Esophagus squamous epithelium (tissue), 5 donors: ENCODE results near the gene TLCD1. TPM values are rescaled to one million over a fixed set of nuclear protein-coding genes. Genes with fewer than 3 reads are reported as not detected.

ENCODE experiments used
- DNase-seq: peaks from one replicate; lab custom pipeline; 2025; lab: John Stamatoyannopoulos, UW
- H3K27ac ChIP-seq, 4 donors: fragments of 200-600 bp; sonication (generic); one replicate each; pipeline ENCODE4 v1.5.1; 2016 to 2019; ENCODE audit warnings: mild to moderate bottlenecking in 1 of 4
- H3K27me3 ChIP-seq, 4 donors: fragments of 200-600 bp; sonication (generic); 1 replicate in 3 of 4; 2 replicates in 1 of 4; pipeline versions ENCODE4 v1.5.1 to v1.6.0; 2017 to 2021; ENCODE audit warnings: antibody characterized with exemption in 1 of 4
- H3K36me3 ChIP-seq, 3 donors: fragments of 200-600 bp; sonication (generic); one replicate each; pipeline ENCODE4 v1.5.1; 2016 to 2019
- H3K4me1 ChIP-seq, 3 donors: fragments of 200-600 bp; sonication (generic); one replicate each; pipeline ENCODE4 v1.5.1; 2017 to 2019
- H3K4me3 ChIP-seq, 4 donors: fragments of 200-600 bp; sonication (generic); 1 replicate in 3 of 4; 2 replicates in 1 of 4; pipeline ENCODE4 v1.5.1; 2016 to 2019; ENCODE audit warnings: mild to moderate bottlenecking in 2 of 4, moderate library complexity in 1 of 4
- H3K9me3 ChIP-seq, 3 donors: fragments of 200-600 bp; sonication (generic); one replicate each; pipeline ENCODE4 v1.5.1; 2016 to 2019
- POLR2A ChIP-seq, 4 donors: fragments of 450-650 bp; IDR thresholded peaks; one replicate each; pipeline ENCODE4 v1.6.1; 2017; ENCODE audit warnings: antibody characterized with exemption in 4 of 4, mild to moderate bottlenecking in 4 of 4, moderate library complexity in 3 of 4
- WGBS, 2 donors: methylation state at CpG; one replicate each; pipeline ENCODE4 v1.1.5; 2018; 5-methylcytosine and 5-hydroxymethylcytosine counted together
- intact Hi-C: fragments of 100-400 bp; cut with DNase I; formaldehyde crosslinking; loops from one replicate; pipeline ENCODE4 v1.15.0; 2022
- total RNA-seq, 4 donors: library from RNA; depleted of rRNA; stranded (reverse); fragments of >200 nt; gene quantifications; one replicate each; pipeline ENCODE4 v1.1.0, GENCODE V29; 2016
- TF ChIP-seq, protein P1 (sequence below), 6 experiments: fragments of 450-650 bp in 4 of 6; fragments of 200-600 bp in 2 of 6; sonication (generic) in 2 of 6; IDR thresholded peaks; one replicate each; pipeline ENCODE4 v1.5.1; 2016 to 2019; ENCODE audit warnings: antibody characterized with exemption in 6 of 6, mild to moderate bottlenecking in 4 of 6, moderate library complexity in 4 of 6
- donor health status: DM: yes; HTN: yes; CAD: no.

TLCD1 gene
- total RNA-seq, 4 donors from 2014 or later = 8.8 to 17.0 (median 13.0) TPM

DNA sequence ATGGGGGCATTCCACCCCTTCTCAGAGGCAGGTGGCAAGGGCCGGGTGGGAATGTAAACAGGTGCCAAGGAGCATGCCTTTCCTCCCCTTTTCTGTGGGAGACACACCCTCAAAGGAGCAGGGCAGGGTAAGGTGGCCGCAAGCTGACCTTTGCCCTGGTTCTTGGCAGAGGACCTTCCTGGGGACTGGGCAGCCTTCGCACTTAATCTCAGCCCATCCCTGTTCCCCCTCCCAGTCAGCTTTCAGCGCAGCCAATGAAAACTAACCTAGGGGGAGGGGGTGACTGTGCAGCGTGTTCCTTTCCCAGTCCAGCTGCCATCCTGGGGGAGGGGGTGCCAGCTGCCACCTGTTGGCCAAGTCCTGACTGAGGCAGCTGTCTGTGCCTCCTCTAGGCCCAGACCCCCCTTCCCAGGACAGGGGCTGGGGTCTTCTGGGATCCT is 20.6 kb upstream of the TLCD1 start:
- 50% methylated on average over 1 of the region's 5 CpGs; no CpG with 5 or more reads in 1 of the 2 donors for WGBS, 2 donors
- DNase-seq = no peak
- Histone ChIP-seq H3K4me3 (peak overlapping the region; percentile 56 to 97 (median 64)), H3K27ac (peak overlapping the region; percentile 94 to 99 (median 98)), H3K9me3 (no peaks in the 10 kb centered on the region), H3K36me3 (peaks cover 7 to 27% (median 22%) of the 10 kb centered on the region in 3 donors), H3K4me1 (peaks cover 59 to 90% (median 66%) of the 10 kb centered on the region in 3 donors), H3K27me3 (no peaks in the 10 kb centered on the region)
- TF ChIP-seq, protein P1, sequence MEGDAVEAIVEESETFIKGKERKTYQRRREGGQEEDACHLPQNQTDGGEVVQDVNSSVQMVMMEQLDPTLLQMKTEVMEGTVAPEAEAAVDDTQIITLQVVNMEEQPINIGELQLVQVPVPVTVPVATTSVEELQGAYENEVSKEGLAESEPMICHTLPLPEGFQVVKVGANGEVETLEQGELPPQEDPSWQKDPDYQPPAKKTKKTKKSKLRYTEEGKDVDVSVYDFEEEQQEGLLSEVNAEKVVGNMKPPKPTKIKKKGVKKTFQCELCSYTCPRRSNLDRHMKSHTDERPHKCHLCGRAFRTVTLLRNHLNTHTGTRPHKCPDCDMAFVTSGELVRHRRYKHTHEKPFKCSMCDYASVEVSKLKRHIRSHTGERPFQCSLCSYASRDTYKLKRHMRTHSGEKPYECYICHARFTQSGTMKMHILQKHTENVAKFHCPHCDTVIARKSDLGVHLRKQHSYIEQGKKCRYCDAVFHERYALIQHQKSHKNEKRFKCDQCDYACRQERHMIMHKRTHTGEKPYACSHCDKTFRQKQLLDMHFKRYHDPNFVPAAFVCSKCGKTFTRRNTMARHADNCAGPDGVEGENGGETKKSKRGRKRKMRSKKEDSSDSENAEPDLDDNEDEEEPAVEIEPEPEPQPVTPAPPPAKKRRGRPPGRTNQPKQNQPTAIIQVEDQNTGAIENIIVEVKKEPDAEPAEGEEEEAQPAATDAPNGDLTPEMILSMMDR (IDR thresholded peaks at IDR 0.05) = no peak
- no peak for TF ChIP-seq POLR2A (IDR thresholded peaks at IDR 0.05)
- intact Hi-C loops = no loop called here

DNA sequence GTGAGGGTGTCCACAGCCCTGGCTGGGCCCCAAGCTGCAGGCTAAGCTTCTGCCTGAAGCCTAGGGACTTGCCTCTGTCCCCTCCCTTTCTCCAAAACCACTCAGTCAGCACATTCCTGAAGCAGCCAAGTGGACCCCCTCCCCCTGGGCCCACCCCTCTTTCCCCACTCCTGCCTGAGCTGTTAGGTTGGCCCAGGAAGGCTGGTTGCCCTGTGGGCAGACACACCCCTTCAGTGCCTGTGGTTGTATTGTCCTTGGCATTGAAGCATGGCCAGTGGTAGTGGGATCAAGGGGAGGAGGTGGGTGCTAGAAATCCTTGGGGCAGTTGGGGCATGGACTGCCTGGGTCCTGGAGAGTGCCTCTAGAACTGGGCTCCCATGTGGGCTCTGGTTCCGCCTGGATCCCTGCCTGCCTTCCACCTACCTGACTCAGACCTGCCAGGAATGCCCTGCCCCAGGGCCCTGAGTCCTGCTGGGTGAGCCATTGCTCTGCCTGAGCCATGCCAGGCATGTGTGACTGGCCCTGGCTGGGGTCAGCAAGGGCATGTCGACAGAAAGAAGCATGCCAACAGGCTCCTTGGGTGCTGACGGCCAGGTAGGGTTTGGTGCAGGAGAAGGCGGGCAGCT is 19.9 kb upstream of the TLCD1 start:
- 55 to 60% methylated on average over 1 to 3 of the region's 4 CpGs for WGBS, 2 donors
- Histone ChIP-seq H3K27me3 (no peaks in the 10 kb centered on the region), H3K4me1 (peaks cover 59 to 96% (median 66%) of the 10 kb centered on the region in 3 donors), H3K36me3 (peaks cover 7 to 24% (median 22%) of the 10 kb centered on the region in 3 donors), H3K27ac (peak overlapping the region; percentile 94 to 99 (median 98)), H3K9me3 (no peaks in the 10 kb centered on the region), H3K4me3 (peak overlapping the region; percentile 56 to 97 (median 64))
- DNase-seq = no peak
- intact Hi-C loops = no loop called here
- TF ChIP-seq POLR2A (IDR thresholded peaks at IDR 0.05) = no peak
- TF ChIP-seq, protein P1 (IDR thresholded peaks at IDR 0.05) = no peak

DNA sequence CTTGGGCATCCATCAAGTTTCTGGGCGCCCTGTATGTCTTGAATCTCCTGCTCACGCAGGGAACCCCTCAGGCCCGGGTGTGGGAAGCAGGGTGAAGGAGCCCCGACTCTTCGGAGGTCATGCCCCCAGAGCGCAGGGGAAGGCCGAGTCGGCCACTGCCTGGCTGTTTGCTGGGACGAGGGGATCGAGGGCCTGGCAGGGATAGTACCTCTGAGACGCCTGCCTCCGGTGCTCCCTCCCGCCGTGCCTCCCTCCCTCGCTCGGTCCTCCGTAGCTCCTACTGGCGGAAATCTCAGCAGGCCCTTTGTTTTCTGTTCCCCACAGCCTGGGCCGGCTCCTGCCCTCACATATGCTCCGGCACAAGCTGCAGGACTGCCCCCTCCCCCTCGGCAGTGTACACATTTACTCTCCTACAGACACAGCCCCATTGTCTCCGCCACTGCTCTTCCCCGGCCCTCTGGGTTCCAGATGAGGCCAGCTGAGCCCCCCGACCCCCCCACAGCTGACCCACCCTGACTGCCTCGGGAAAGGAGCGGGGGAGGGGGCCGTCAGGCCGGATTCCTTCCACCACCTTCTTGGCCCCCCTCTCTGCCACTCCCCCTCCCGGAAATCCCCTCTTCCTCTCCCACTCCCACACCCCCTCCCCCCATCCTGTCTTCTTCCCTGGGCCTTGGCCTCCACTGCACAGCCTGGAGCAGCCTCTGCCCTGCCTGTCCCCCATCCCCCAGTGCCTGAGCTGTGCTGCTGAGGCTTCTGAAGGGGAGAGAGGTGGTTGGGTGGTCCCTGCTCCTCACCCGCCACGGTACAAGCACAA is 19.1 kb upstream of the TLCD1 start:
- no peak for DNase-seq
- Histone ChIP-seq H3K4me3 (peak overlapping the region; percentile 56 to 97 (median 64)), H3K27me3 (no peaks in the 10 kb centered on the region), H3K36me3 (peaks cover 7 to 24% (median 22%) of the 10 kb centered on the region in 3 donors), H3K9me3 (no peaks in the 10 kb centered on the region), H3K27ac (peak overlapping the region; percentile 94 to 99 (median 98)), H3K4me1 (peaks cover 53 to 93% (median 61%) of the 10 kb centered on the region in 3 donors)
- intact Hi-C loops = no loop called here
- 1 to 3% methylated on average over 23 to 29 of the region's 31 CpGs for WGBS, 2 donors
- TF ChIP-seq, protein P1 (IDR thresholded peaks at IDR 0.05) = no peak
- TF ChIP-seq POLR2A (IDR thresholded peaks at IDR 0.05) = peak in 1 of 4 donors; percentile 26

DNA sequence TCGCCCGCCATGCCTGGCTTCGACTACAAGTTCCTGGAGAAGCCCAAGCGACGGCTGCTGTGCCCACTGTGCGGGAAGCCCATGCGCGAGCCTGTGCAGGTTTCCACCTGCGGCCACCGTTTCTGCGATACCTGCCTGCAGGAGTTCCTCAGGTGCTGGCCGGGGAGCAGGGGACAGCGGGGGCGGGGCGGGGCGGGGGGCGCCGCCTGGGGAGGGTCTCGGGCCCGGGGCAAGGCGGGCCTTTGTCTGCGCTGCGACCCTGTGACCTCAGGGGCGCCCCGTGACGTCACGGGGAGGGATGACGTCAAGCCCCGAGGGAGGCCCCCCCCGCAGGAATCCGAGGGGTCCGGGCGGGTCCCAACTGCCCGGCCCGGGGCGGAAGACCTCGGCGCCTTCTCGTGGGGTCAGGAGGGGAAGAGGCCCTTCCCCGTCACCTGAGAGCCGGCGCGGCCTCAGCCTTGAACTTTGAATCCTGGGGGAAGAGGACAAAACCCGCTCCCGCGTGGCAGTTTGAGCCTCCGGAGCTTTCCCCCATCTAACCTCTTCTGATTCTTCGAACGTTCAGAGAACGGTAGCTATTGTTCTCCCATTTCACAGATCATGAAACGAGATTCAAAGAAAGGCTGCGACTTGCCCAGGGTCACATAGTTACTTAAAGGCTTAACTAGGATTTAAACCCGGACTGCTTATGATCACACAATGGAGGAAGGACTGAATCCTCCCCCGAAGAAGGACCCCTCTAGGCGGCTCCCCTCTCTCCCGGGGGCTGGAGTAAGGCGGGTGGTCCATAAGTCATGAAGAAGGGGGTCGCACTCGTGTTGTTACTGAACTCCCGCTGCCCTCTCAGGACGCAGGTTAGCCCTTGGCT is 18.3 kb upstream of the TLCD1 start:
- Histone ChIP-seq H3K4me3 (peak overlapping the region; percentile 56 to 97 (median 64)), H3K27ac (peak overlapping the region; percentile 94 to 99 (median 98)), H3K27me3 (no peaks in the 10 kb centered on the region), H3K36me3 (peaks cover 7 to 21% (median 17%) of the 10 kb centered on the region in 3 donors), H3K9me3 (no peaks in the 10 kb centered on the region), H3K4me1 (peaks cover 46 to 85% (median 54%) of the 10 kb centered on the region in 3 donors)
- DNase-seq = no peak
- intact Hi-C loops = no loop called here
- WGBS, 2 donors = 1% methylated on average over 22 of the region's 61 CpGs; no CpG with 5 or more reads in 1 of the 2 donors
- TF ChIP-seq POLR2A (IDR thresholded peaks at IDR 0.05) = no peak
- TF ChIP-seq, protein P1 (IDR thresholded peaks at IDR 0.05) = no peak
